22Rv1 (cell line): ENCODE data around the gene BANP.

Source experiments
- ZFX ChIP-seq: fragments of 450-650 bp; IDR thresholded peaks from 2 replicates; pipeline ENCODE4 v1.6.1; 2017; ENCODE audit warnings: antibody characterized with exemption, borderline replicate concordance
- TF ChIP-seq, protein P1 (sequence below): fragments of 450-650 bp; IDR thresholded peaks from 2 replicates; pipeline ENCODE4 v1.5.1; 2017; ENCODE audit warnings: mild to moderate bottlenecking

DNA sequence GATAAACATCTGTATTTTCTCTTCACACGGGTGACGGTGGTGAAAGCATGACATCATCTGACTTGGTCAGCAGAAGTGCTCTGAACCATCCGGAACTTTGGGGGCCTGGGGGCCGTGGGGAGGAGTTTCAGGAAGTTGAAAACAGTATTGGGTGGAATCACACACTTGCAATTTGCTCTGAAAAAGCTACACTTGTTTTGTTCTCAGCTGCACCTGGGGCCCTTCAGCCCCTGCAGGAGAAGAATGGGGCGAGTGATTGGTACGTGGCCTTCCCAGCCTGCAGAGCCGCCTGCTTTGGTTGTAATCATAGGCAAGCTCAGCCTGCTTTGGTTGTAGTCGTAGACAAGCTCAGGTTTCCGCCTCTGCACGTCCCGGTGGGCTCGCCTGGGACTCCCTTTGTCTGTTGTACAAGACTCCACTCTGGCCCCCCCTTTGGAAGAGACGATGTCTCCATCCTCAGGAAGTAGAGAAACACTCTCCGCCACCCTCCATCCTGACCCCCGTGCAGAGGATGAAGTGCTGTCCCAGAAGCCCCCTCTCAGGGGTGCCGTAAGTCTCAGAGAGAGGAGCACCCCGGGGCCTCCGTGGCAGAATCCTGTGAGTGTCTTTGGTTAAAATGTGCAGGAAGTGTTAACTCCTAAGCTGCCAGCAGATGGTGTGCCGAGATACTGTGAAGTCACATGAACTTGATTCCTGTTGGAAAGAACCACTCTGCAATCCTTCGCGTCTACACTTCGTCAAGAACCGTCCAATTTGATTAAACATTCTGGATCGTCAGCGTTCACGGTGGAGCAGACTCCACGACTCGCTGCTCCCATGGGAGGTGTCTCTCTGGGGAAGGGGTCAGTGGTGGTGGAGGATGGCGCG lies 5.4 kb downstream of the BANP start:
- TF ChIP-seq, protein P1, sequence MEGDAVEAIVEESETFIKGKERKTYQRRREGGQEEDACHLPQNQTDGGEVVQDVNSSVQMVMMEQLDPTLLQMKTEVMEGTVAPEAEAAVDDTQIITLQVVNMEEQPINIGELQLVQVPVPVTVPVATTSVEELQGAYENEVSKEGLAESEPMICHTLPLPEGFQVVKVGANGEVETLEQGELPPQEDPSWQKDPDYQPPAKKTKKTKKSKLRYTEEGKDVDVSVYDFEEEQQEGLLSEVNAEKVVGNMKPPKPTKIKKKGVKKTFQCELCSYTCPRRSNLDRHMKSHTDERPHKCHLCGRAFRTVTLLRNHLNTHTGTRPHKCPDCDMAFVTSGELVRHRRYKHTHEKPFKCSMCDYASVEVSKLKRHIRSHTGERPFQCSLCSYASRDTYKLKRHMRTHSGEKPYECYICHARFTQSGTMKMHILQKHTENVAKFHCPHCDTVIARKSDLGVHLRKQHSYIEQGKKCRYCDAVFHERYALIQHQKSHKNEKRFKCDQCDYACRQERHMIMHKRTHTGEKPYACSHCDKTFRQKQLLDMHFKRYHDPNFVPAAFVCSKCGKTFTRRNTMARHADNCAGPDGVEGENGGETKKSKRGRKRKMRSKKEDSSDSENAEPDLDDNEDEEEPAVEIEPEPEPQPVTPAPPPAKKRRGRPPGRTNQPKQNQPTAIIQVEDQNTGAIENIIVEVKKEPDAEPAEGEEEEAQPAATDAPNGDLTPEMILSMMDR = no peak
- TF ChIP-seq ZFX = no peak
